ENCODE results near the gene KCNQ1. TPM values are rescaled to one million over a fixed set of nuclear protein-coding genes. Genes with fewer than 3 reads are reported as not detected.

The KCNQ1 gene
- polyA plus RNA-seq, 10 donors: 1.2 to 3.6 (median 2.4) TPM

- DNase-seq: no peak
These were observed 120.8 kb downstream of the KCNQ1 start for GRCh38 chr11:2565447-2566222.

DNA sequence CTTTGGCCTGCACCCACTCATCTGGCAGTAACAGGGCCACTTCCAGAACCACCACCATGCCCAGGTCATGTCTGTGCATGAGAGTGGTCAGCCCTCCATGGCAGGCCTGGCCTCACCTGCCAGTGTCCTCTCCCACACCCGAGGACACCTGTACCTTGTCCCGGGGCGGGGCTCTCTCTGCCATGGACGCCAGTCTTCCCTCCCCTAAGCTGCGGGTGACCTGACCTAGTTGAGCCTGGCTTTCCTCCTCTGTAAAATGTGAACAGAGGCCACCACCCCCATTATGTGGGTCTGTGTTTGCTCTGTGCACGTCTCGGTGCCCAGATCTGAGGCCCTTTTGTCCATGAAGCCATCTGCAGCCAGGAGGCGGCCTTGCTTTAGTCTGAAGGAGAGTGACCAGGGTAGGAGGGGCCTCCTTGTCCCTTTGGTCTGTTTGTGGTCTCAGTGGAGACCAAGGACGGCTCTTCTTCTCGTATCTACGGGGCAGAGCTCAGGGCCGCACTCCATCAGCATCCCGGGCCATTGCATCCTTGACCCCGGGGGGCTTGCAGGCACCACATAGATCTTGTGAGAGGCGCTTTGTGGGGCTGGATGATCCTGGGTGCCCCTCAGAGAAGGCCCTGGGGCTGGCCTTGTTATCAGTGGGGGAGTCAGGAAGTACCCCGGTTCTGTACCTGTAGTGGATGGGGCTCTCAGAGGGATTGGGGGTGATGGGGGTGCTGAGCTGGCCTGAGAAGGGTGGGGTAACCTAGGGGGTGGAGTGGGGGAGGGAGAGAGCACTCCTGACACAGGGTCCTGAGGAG, 121.6 kb downstream of the KCNQ1 start:
- DNase-seq: no peak

DNA sequence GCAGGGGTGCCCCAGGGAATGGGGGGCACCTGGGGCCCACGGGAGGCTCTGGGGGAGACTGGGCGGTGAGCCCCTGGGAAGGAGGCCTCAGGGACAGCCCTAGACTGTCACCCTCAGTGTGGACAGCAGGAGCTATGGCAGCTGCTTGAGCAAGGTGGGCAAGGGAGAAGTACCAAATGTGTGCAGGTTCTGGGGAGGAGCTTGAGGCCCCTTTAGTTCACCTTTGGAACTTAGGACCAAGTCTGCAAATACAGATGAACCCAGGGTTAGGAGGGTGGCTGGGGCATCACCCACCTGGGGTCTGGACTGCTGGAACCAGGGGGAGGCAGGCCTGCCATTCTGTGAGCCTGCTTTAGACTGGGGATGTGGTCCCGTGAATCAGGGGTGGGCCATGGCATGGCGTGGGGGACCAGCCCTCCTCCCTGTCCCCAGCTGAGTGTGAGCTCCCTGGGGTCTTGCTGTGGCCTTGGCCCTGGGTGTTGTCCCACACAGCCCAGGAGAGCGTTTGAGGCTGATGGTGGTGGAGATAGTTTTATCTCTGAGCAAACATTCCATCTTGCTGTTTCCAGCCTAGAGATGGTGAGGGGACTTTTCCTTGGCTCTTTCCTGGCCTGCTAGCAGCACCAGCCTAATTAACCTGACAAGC, 122.3 kb downstream of the KCNQ1 start:
- no peak for DNase-seq

DNA sequence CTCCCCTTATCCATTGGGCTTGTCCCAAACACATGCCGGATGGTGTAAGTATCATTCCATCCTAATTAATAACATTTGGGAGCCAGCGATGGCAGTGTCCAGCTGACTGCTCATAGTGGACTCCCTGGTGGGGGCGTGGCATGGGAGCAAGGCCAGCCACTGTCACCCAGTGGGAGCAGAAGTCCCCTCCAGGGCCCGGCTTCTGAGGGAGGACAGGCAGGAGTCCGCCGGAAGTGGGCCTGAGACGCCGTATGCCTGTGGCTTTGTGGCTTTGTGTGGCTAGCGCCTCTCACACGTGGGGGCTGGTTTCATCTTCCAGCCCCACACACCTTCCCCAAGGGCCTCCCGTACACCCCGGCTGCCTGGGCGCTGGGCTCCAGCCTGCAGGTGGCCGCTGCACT, 124.5 kb downstream of the KCNQ1 start:
- DNase-seq: no peak

DNA sequence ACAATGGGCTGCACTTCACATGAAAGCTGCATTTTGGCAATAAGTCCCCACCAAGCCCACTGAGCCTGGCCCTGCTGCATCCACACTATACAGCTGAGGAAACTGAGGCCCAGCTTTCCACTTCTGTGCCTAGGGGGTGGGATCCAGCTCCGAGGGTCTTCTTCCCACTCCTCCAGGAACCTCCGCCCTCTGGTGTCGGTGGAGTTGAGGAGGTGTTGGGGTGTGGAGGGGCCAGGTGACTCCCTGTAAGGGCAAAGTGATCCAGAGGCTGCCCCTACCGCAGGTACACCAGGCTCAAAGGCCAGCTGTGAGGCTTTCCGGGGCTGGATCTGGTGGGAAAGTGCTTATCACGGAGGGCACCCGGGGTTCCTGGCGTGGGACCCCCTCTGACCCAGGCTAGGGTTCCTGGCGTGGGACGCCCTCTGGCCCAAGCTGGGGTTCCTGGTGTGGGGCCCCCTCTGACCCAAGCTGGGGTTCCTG, 125.0 kb downstream of the KCNQ1 start:
- DNase-seq: no peak

DNA sequence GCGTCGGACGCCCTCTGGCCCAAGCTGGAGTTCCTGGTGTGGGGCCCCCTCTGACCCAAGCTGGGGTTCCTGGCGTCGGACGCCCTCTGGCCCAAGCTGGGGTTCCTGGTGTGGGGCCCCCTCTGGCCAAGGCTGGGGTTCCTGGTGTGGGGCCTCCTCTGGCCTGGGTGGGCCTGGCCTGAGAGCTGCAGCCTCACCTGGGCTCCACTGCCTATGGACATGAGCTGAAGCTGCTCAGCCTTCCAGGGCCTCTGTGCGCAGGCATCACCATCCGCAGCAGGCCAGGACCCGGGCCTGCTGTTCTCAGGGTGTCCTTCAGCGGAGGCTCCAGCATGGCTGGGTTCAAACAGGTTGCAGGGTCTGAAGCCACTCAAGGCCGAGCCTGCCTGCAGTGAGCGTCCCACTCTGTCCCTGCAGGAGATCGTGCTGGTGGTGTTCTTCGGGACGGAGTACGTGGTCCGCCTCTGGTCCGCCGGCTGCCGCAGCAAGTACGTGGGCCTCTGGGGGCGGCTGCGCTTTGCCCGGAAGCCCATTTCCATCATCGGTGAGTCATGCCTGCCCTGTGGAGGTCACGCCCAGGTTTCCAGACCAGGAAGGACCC, 125.5 kb downstream of the KCNQ1 start:
- DNase-seq: no peak

DNA sequence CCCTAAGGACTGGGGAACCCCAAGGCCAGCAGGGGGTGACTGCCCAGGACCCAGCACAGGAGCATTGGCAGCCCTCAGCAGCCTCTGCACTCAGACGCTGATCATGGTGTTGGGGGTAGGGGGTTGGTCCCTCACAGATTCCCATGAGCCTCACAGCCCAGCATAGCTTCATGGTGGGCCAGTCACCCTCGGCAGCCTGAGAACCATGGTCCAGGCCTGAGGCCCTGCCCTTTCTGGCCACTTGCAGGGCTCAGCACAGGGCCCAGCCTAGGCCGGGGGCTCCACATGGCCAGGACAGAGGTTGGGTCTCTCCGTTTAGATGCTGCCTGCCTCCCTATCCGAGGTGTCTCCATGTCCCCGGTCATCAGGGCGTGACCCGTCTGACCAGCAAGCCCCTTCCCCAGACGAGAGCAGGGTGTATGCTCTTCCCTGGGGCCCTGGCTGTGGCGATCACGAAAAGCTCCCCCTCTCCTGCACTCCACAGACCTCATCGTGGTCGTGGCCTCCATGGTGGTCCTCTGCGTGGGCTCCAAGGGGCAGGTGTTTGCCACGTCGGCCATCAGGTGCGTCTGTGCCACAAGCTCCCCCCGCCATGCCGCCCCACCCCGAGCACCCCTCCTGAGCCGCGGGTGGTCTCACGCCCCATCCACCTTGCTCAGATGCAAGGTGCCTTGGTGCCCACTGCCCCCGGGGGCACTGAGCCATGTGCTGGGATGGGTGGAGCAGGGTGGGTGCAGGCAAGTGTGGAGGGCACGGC, 126.2 kb downstream of the KCNQ1 start:
- no peak for DNase-seq

- DNase-seq: no peak
These were observed 126.9 kb downstream of the KCNQ1 start for GRCh38 chr11:2571598-2572281.

- DNase-seq: no peak
These were observed 127.9 kb downstream of the KCNQ1 start for GRCh38 chr11:2572491-2573239.

- DNase-seq: no peak
These were observed 128.6 kb downstream of the KCNQ1 start for GRCh38 chr11:2573240-2574042.

GRCh38 chr11:2574043-2574552, 129.3 kb downstream of the KCNQ1 start:
- DNase-seq: no peak

GRCh38 chr11:2574553-2575535, 130.0 kb downstream of the KCNQ1 start:
- DNase-seq: no peak

- no peak for DNase-seq
These were observed 130.8 kb downstream of the KCNQ1 start for GRCh38 chr11:2575591-2576051.

- DNase-seq: no peak
These were observed 131.3 kb downstream of the KCNQ1 start for GRCh38 chr11:2576111-2576510.

GRCh38 chr11:2576549-2576948, 131.7 kb downstream of the KCNQ1 start:
- DNase-seq: no peak

DNA sequence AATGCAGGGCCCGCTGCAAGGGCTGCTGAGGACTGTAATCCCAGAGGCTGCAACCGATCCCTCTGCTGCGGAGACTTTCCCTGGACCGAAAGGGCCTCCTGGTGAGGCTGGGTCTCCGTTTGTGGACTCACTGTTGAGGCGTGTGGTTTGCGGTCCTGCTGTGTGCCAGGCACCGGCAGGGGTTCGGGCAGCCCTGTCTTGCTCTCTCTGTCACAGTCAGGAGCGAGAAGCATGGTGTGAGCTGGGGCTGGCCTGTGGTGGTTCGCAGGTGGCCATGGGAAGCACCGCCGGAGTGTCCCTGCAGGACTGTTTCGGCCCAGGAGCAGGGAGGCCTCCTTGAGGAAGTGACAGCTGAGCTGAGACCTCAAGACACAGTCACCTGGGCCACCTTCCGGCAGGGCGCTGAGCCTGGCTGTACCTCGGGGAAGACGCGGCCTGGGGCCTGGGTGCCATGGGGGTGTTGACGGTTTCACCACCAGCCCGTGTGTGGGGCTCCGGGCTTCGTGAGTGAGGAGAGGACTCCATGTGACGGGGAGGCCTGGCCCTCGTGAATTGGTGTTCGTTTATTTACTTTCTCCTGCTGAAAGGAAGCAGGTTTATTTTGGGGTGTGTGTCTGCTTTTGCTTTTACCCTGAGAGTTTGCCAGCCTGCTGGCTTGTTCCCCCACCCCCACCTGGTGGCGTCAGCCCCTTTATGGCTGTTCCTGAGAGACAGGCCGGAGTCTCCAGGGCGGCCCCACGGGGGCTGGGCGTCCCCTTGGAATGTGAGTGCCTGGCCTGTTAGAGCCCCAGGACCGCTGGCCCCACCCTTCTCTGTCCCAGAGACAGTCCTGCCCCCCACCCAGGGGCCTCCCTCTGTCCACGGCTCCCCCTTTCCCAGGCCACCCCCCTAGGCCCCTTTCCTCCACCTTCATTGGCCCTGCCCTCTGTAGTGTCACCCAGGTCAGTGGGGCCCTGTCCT, 132.5 kb downstream of the KCNQ1 start:
- DNase-seq: no peak

Data from muscle of back (tissue), 11 donors.